Skeletal muscle satellite cell (primary cell): ENCODE measurements around the gene SNRNP200.

ENCODE experiments used
- H3K27me3 ChIP-seq: 2 replicates; pipeline ENCODE4 v1.7.0; 2013; ENCODE audit warnings: low read length; ENCODE audit not compliant: control insufficient read depth, insufficient read depth
- H3K36me3 ChIP-seq: 2 replicates; pipeline ENCODE4 v1.7.0; 2013; ENCODE audit warnings: mild to moderate bottlenecking, control low read depth, low read length; ENCODE audit not compliant: insufficient read depth
- H3K4me1 ChIP-seq: 2 replicates; pipeline ENCODE4 v1.7.0; 2013; ENCODE audit warnings: low read length; ENCODE audit not compliant: control insufficient read depth, insufficient read depth
- H3K4me2 ChIP-seq: 2 replicates; pipeline ENCODE4 v1.7.0; 2013; ENCODE audit warnings: mild to moderate bottlenecking, low read length
- H3K4me3 ChIP-seq: 2 replicates; pipeline ENCODE4 v1.7.0; 2013; ENCODE audit warnings: low read length
- H3K9ac ChIP-seq: 2 replicates; pipeline ENCODE4 v1.7.0; 2013; ENCODE audit warnings: mild to moderate bottlenecking, low read depth, low read length, moderate library complexity
- H3K9me3 ChIP-seq: replicated peaks from 2 replicates; pipeline ENCODE4 v1.7.0; 2013; ENCODE audit warnings: mild to moderate bottlenecking, control low read depth, low read length

Gene SNRNP200

DNA sequence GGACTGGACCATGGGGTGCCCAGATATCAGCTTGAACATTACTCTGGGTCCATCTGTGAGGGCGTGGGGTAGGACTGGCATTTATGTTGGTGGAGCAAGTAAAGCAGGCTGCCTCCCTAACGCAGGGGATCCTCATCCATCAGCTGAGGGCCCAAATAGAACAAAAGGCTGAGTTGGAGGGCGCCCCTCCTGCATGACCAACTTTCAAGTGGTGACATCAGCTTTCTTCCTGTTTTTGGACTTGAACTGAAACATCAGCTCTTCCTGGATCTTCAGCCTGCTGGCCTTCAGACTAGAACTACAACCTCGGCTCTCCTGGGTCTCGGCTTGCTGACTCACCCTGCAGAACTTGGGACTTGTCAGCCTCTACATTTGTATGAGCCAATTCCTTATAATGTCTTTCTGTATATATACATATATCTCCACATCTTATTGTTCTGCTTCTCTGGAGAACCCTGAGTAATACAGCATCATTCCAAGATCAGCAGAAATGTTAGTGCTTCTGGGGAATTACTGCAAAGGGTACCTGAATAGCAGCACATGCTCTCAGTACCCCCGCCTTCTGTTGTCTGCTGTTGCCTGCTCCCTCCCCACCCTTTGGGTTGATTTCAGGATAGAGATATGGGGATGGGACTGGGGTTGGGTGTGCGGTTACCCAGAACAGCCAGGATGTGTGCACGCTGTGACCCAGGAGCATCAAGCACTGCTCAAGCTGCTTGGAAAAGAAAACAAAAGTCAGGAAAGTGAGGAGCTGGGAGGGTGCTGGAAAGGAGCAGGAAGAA lies 59.5 kb downstream of the SNRNP200 start:
- Histone ChIP-seq H3K27me3 (no peaks in the 10 kb centered on the region), H3K4me1 (peaks cover 30% of the 10 kb centered on the region), H3K36me3 (no peaks in the 10 kb centered on the region), H3K4me3 (no peak overlapping the region), H3K9me3 (no peaks in the 10 kb centered on the region), H3K4me2 (no peak overlapping the region), H3K9ac (no peak overlapping the region)

DNA sequence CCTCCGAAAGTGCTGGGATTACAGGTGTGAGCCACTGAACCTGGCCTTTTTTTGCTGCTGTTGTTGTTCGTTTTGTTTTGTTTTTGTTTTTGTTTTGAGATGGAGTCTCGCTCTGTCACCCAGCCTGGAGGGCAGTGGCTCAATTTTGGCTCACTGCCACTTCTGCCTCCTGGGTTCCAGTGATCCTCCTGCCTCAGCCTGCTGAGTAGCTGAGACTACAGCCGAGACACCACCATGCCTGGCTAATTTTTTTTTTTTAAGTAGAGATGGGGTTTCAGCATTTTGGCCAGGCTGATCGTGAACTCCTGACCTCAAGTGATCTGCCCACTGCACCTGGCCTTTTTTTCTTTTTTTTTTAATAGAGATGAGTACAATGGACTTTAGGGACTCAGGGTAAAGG lies 61.5 kb downstream of the SNRNP200 start:
- Histone ChIP-seq H3K9ac (no peak overlapping the region), H3K4me1 (peaks cover 16% of the 10 kb centered on the region), H3K27me3 (no peaks in the 10 kb centered on the region), H3K4me2 (no peak overlapping the region), H3K36me3 (no peaks in the 10 kb centered on the region), H3K9me3 (no peaks in the 10 kb centered on the region), H3K4me3 (no peak overlapping the region)

DNA sequence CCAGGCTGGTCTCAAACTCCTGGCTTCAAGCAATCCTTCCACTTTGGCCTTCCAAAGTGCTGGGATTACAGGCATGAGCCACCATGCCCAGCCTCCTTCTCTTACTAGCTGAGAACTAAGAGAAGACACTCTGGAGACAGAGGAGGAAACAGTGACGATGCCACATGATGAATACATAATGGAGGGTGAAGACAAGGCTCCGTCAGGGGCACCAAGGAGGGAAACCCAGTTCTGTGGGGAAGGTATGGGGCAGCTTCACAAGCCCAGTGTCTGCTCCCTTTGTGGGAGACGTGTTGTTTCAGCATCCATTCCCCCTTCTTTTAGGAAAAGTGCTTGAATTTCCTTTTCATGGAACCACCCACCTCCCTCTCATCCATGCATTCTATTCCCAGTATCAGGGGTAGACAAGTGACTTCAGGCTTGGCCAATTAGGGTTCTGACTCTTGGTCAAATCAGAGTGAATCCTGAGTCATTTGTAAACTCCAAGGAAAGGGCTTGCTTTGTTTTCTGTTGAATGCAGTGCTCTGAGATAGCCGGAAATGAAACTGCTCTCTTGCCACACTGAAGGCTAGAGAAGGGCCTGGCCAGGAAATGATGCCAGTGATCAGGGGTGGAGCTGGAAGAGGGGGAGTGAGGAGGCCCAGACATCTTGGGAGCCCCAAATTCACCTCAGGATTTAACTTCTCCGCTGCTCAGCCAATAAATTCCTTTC lies 63.3 kb downstream of the SNRNP200 start:
- Histone ChIP-seq H3K9ac (peak overlapping the region; percentile 2), H3K9me3 (no peaks in the 10 kb centered on the region), H3K4me1 (peaks cover 16% of the 10 kb centered on the region), H3K36me3 (no peaks in the 10 kb centered on the region), H3K4me2 (peak overlapping the region; percentile 44), H3K27me3 (no peaks in the 10 kb centered on the region), H3K4me3 (no peak overlapping the region)

DNA sequence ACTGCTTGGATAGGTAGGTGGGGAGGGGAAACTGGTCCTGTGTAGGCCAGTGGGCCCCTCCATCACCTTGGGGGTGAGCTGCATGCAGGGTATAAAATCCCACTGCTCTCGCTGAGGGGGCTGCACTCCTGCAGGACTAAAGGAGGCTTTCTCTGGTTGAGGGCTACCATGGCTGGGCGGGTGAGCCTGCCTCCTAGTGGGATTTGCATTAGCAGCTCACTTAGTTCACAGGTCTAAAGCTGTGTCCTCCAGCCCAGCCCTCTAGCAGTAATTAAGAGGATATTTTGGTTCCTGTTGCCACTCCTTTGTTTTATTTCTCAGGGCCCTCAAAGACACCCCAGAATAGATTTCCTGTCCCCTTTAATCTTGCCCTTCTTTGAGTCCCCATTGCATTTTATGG lies 64.1 kb downstream of the SNRNP200 start:
- Histone ChIP-seq H3K9me3 (no peaks in the 10 kb centered on the region), H3K4me1 (peaks cover 16% of the 10 kb centered on the region), H3K27me3 (no peaks in the 10 kb centered on the region), H3K4me2 (no peak overlapping the region), H3K9ac (no peak overlapping the region), H3K36me3 (no peaks in the 10 kb centered on the region), H3K4me3 (no peak overlapping the region)

DNA sequence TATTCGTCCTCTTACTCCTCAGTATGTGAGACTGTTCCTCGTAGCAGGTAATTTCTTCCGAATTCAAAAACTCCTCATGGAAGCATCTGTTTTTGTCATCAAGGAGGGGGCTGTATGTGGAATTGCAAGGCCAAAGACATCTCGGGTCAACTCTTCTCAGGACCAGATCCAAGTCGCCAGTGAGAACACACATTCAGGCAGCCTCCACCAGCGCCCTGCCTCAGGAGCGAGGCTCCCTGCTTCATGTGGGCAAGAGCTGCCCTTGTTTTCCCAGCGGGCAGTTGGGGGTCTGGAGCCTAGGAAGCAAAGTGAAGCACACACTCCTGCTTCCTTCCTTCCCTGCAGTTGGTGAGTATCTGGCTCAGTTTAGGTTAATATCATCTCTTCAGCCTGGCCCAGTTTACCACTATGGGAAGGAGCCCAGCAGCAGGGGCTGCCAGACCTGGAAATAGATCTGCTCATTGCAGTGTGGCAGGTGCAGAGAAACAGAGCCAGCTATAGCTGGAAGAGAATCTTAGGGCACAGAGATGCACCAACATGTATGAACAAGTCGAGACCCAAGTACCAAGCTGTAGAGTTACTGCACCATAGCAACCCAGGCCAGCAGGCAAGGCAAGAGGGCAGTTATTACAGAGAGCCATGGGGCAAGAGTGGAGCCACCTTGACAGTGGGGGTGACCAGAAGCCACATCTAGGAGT lies 64.9 kb downstream of the SNRNP200 start:
- H3K9me3 ChIP-seq = no peaks in the 10 kb centered on the region
- no peaks in the 10 kb centered on the region for H3K27me3 ChIP-seq
- no peak overlapping the region for H3K4me2 ChIP-seq
- no peak overlapping the region for H3K4me3 ChIP-seq
- H3K9ac ChIP-seq = no peak overlapping the region
- no peaks in the 10 kb centered on the region for H3K36me3 ChIP-seq
- peaks cover 13% of the 10 kb centered on the region for H3K4me1 ChIP-seq

DNA sequence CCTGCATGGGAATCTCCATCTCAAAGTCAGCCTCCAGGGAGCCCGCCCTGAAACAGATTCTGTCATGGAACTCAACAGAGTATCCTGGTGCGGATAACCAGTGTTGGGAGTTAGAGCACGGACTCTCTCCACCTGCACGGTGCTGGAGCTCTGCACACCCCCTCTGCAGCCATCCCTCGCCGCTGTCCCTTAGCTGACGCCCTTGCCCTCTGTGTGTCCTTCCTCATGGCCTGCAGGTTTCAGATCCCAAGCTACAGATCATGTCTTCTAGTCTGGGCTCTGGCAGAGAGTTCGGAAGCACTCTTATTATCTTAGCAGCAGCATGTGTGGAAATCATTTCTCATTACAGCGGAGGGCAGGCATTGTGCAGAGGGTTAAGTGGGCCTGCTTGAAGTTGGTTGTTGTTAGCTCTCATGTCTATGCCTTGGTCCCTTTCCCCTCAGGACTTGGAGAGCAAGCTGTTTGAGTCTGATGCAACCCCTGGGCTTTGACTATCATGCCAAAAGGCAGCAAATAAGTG lies 65.5 kb downstream of the SNRNP200 start:
- H3K27me3 ChIP-seq = no peaks in the 10 kb centered on the region
- no peaks in the 10 kb centered on the region for H3K9me3 ChIP-seq
- H3K9ac ChIP-seq = no peak overlapping the region
- no peak overlapping the region for H3K4me3 ChIP-seq
- H3K4me2 ChIP-seq = no peak overlapping the region
- H3K36me3 ChIP-seq = no peaks in the 10 kb centered on the region
- peaks cover 11% of the 10 kb centered on the region for H3K4me1 ChIP-seq

DNA sequence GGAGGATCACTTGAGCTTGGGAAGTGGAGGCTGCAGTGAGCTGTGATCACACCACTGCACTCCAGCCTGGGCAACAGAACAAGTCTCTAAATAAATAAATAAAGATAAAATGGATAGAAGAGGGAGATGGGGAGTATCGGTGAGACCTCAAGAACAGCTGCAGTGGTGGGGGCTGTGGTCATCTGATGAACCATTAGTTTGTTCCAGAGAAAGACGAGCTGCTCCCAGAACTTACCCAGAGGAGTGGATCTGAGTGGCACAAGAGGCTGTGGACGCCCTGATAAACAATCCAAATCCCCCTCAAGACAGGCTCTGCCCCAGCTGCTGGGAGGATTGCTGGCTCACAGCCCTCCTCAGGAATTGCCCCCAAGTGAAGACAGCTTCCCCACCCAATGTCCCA lies 66.3 kb downstream of the SNRNP200 start:
- Histone ChIP-seq H3K27me3 (no peaks in the 10 kb centered on the region), H3K4me1 (peaks cover 11% of the 10 kb centered on the region), H3K9me3 (no peaks in the 10 kb centered on the region), H3K9ac (no peak overlapping the region), H3K36me3 (no peaks in the 10 kb centered on the region), H3K4me2 (no peak overlapping the region), H3K4me3 (no peak overlapping the region)

DNA sequence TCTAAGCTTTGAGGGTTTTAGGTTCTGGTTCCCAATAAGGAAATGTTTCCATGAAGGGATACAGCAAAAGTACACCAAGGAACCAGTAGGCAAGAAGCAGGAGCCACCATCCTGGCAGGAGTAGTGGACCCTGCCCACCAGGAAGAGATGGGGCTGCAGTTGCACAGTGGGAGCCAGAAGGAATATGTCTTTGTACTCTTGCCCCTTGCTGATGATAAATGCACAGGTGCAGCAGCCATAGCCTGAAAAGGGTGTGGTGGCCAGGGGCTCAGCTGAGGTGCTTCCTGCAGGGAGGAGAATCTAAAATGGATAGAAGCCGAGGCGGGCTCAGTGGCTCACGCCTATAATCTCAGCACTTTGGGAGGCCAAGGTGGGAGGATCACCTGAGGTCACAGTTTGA lies 67.1 kb downstream of the SNRNP200 start:
- no peak overlapping the region for H3K4me3 ChIP-seq
- H3K9ac ChIP-seq = no peak overlapping the region
- no peaks in the 10 kb centered on the region for H3K9me3 ChIP-seq
- peaks cover 11% of the 10 kb centered on the region for H3K4me1 ChIP-seq
- H3K36me3 ChIP-seq = no peaks in the 10 kb centered on the region
- no peaks in the 10 kb centered on the region for H3K27me3 ChIP-seq
- no peak overlapping the region for H3K4me2 ChIP-seq

DNA sequence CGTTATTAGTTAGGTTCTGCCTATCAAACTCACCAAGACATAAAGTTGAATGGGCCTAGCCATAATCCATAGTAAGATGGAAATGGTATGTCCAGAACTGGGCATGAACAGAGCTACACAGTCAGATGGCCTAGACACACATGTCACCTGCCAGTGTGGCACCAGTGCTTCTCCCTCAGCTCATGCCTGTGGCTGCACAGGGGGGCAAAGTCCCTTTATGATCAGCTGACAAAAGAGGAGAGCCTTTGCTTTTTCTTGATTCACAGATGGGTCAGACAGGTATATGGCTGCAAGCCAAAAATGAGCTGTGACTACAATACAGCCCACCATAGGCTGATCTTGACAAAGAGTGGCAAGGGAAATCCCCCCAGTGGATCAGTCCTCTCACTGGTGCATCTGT lies 68.5 kb downstream of the SNRNP200 start:
- H3K4me2 ChIP-seq = no peak overlapping the region
- H3K36me3 ChIP-seq = no peaks in the 10 kb centered on the region
- H3K4me1 ChIP-seq = peaks cover 3% of the 10 kb centered on the region
- H3K4me3 ChIP-seq = no peak overlapping the region
- H3K27me3 ChIP-seq = no peaks in the 10 kb centered on the region
- H3K9me3 ChIP-seq = no peaks in the 10 kb centered on the region
- no peak overlapping the region for H3K9ac ChIP-seq

DNA sequence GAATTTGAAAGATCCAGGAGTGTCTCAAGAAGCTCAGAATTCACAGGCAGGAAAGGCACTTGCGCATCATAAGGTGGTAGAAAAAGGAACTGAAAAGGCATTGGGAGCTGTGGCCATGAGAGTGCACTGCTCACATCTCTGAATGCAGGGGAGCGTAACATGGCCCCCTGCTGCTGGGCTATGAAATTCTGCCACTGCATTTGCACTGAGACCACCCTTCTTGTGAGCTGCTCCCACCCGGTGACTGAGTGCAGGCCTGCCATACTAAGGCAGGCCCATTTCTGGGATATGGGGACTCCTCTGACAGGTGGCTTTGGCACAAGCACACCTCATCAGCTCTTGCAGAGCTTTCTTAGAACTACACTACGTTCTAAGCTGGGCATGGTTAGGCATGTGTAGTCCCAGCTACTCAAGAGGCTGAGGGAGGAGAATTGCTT lies 71.4 kb downstream of the SNRNP200 start:
- Histone ChIP-seq H3K4me2 (no peak overlapping the region), H3K4me1 (no peaks in the 10 kb centered on the region), H3K9me3 (no peaks in the 10 kb centered on the region)

DNA sequence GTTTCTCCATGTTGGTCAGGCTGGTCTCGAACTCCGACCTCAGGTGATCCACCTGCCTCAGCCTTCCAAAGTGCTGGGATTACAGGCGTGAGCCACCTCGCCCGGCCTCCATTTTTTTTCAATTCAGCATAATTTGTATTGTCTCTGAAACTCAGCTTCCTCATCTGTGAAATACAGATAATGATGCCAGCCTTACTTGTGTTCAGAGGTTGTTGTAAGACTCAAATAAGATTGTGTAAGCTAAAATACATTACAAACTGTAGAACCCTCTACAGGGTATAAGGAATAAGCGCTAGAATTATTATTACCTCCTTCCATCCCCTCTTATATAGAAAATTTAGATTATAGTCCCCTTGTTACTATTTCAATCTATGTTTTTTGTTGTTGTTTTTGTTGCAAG lies 71.9 kb downstream of the SNRNP200 start:
- no peak overlapping the region for H3K4me3 ChIP-seq

More for the DNA sequence above, 71.4 kb downstream of the SNRNP200 start:
- Histone ChIP-seq H3K36me3 (no peaks in the 10 kb centered on the region), H3K4me3 (no peak overlapping the region), H3K27me3 (no peaks in the 10 kb centered on the region), H3K9ac (no peak overlapping the region)

More for the DNA sequence above, 71.9 kb downstream of the SNRNP200 start:
- no peak overlapping the region for H3K4me2 ChIP-seq
- no peaks in the 10 kb centered on the region for H3K4me1 ChIP-seq
- no peaks in the 10 kb centered on the region for H3K9me3 ChIP-seq
- no peaks in the 10 kb centered on the region for H3K36me3 ChIP-seq
- no peak overlapping the region for H3K9ac ChIP-seq
- H3K27me3 ChIP-seq = no peaks in the 10 kb centered on the region
